Midbrain (tissue), 1 donor: ENCODE data around the gene GPHN.
"Not testable (repeated sequence)": the region's sequence is repeated elsewhere in the genome, so short reads cannot be mapped to it uniquely, and the experiment has no call there.

Source experiments
- DNase-seq: peaks from one replicate; lab custom pipeline; 2025; lab: John Stamatoyannopoulos, UW

GPHN gene

GRCh38 chr14:66662374-66662773, 154.4 kb downstream of the GPHN start:
- DNase-seq, result no peak

- no peak for DNase-seq
Observed at GRCh38 chr14:66677780-66678179, 169.8 kb downstream of the GPHN start.

- DNase-seq, result no peak
Observed at GRCh38 chr14:66680216-66680615, 172.3 kb downstream of the GPHN start.

GRCh38 chr14:66696326-66696725, 188.4 kb downstream of the GPHN start:
- no peak for DNase-seq

GRCh38 chr14:66698503-66698902, 190.6 kb downstream of the GPHN start:
- no peak for DNase-seq

GRCh38 chr14:66701813-66702212, 193.9 kb downstream of the GPHN start:
- no peak for DNase-seq

- DNase-seq, result no peak
Observed at GRCh38 chr14:66708267-66708666, 200.3 kb downstream of the GPHN start.

- peak; percentile 31 for DNase-seq
Observed at GRCh38 chr14:66709291-66709690, 201.3 kb downstream of the GPHN start.

- DNase-seq, result not testable (repeated sequence)
Observed at GRCh38 chr14:66714291-66714690, 206.3 kb downstream of the GPHN start.

- DNase-seq, result not testable (repeated sequence)
Observed at GRCh38 chr14:66715313-66715712, 207.4 kb downstream of the GPHN start.

- DNase-seq, result no peak
Observed at GRCh38 chr14:66716227-66716626, 208.3 kb downstream of the GPHN start.

- no peak for DNase-seq
Observed at GRCh38 chr14:66717561-66718140, 209.7 kb downstream of the GPHN start.

GRCh38 chr14:66724996-66725395, 217.0 kb downstream of the GPHN start:
- no peak for DNase-seq

GRCh38 chr14:66731298-66731697, 223.4 kb downstream of the GPHN start:
- DNase-seq, result not testable (repeated sequence)

GRCh38 chr14:66735853-66736252, 227.9 kb downstream of the GPHN start:
- DNase-seq, result no peak

GRCh38 chr14:66739826-66740225, 231.9 kb downstream of the GPHN start:
- DNase-seq, result no peak

GRCh38 chr14:66745078-66745477, 237.1 kb downstream of the GPHN start:
- DNase-seq, result no peak

GRCh38 chr14:66746316-66747006, 238.5 kb downstream of the GPHN start:
- DNase-seq, result peak; percentile 2

GRCh38 chr14:66752109-66752508, 244.2 kb downstream of the GPHN start:
- no peak for DNase-seq

GRCh38 chr14:66758031-66758613, 250.2 kb downstream of the GPHN start:
- no peak for DNase-seq

GRCh38 chr14:66772146-66772545, 264.2 kb downstream of the GPHN start:
- DNase-seq, result no peak

GRCh38 chr14:66782853-66783252, 274.9 kb downstream of the GPHN start:
- no peak for DNase-seq

GRCh38 chr14:66790101-66790500, 282.2 kb downstream of the GPHN start:
- no peak for DNase-seq

GRCh38 chr14:66802962-66803361, 295.0 kb downstream of the GPHN start:
- no peak for DNase-seq
